Skeletal muscle tissue (tissue), 4 donors: ENCODE data around the gene HPCAL4. TPM values are rescaled to one million over a fixed set of nuclear protein-coding genes. Genes with fewer than 3 reads are reported as not detected.
A peak's percentile ranks its signal among the peaks of the same experiment; 100 is the strongest.

Experiments
- H3K27ac ChIP-seq: one replicate; pipeline ENCODE4 v1.7.0; 2013; ENCODE audit warnings: mild to moderate bottlenecking, low read depth, low read length, inconsistent platforms
- H3K27me3 ChIP-seq, 3 donors: one replicate each; pipeline ENCODE4 v1.7.0; 2013; ENCODE audit warnings: low read length in 3 of 3; ENCODE audit not compliant: control insufficient read depth in 3 of 3, insufficient read depth in 3 of 3
- H3K36me3 ChIP-seq, 3 donors: one replicate each; pipeline ENCODE4 v1.7.0; 2013; ENCODE audit warnings: low read length in 3 of 3; ENCODE audit not compliant: control insufficient read depth in 3 of 3, insufficient read depth in 3 of 3
- H3K4me1 ChIP-seq, 3 donors: one replicate each; pipeline ENCODE4 v1.7.0; 2013; ENCODE audit warnings: low read length in 3 of 3, mild to moderate bottlenecking in 3 of 3; ENCODE audit not compliant: control insufficient read depth in 3 of 3, insufficient read depth in 3 of 3
- H3K4me3 ChIP-seq, 3 donors: one replicate each; pipeline ENCODE4 v1.7.0; 2013; ENCODE audit warnings: low read length in 3 of 3
- H3K9ac ChIP-seq, 3 donors: one replicate each; pipeline ENCODE4 v1.7.0; 2013; ENCODE audit warnings: low read length in 3 of 3, mild to moderate bottlenecking in 3 of 3, moderate library complexity in 2 of 3, low read depth in 1 of 3
- H3K9me3 ChIP-seq, 3 donors: one replicate each; pipeline ENCODE4 v1.7.0; 2013; ENCODE audit warnings: low read length in 3 of 3; ENCODE audit not compliant: control insufficient read depth in 3 of 3
- total RNA-seq: library from RNA; depleted of rRNA; stranded (reverse); fragments of >200 nt; gene quantifications from one replicate; pipeline ENCODE4 v1.2.3, GENCODE V29; 2014
- donor health status: Osteomylitis.

The HPCAL4 gene
- total RNA-seq, 1 donor from 2014 or later: 0.52 TPM

- H3K27ac ChIP-seq: no peak overlapping the region
- no peak overlapping the region for H3K9ac ChIP-seq
- H3K4me1 ChIP-seq: peaks cover 16 to 31% (median 25%) of the 10 kb centered on the region in 3 donors
- no peaks in the 10 kb centered on the region for H3K9me3 ChIP-seq
- no peak overlapping the region for H3K4me3 ChIP-seq
- peaks cover 21 to 41% (median 41%) of the 10 kb centered on the region in 3 donors for H3K36me3 ChIP-seq
- no peaks in the 10 kb centered on the region for H3K27me3 ChIP-seq
Observed at GRCh38 chr1:39657402-39657801, 33.8 kb downstream of the HPCAL4 start.

- H3K27ac ChIP-seq: no peak overlapping the region
Observed at GRCh38 chr1:39656391-39656790, 34.8 kb downstream of the HPCAL4 start.

DNA sequence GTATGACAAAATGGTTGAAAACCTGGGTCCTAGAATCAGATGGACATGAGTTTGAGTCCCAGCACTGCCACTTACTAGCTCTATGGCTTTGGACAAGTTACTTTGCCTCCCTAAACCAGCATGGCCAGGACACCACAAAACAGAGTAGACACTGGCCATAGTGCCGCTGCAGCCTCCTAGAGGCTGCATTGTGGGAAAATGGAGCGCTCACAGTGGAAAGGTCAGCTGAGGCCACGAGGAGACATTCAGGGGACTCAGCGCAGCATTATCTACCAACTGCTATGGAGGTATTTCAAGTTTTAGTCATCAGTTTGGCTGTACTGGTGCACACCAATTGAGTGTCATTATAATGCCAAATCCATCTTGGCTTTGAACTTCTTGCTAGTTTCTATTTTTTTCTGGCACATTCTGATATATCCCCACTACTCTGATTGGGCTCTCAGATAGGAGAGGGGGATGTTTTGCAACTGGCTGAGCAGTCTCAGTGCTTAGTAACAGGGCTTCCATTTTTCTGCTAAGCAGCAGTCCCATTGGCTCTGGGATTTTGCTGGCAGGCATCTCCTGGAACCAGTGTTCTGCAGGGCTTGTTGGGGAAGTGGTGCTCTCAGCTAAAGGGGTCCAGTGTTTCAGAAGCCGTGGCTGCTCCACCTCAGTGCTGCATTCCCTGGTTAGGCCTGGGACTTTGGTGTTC is 35.5 kb downstream of the HPCAL4 start:
- Histone ChIP-seq H3K4me3 (no peak overlapping the region), H3K9me3 (no peaks in the 10 kb centered on the region), H3K27me3 (no peaks in the 10 kb centered on the region), H3K27ac (no peak overlapping the region), H3K9ac (no peak overlapping the region), H3K36me3 (peaks cover 17 to 31% (median 25%) of the 10 kb centered on the region in 3 donors), H3K4me1 (peaks cover 17 to 34% (median 25%) of the 10 kb centered on the region in 3 donors)

More at GRCh38 chr1:39656391-39656790, 34.8 kb downstream of the HPCAL4 start:
- H3K27me3 ChIP-seq: no peaks in the 10 kb centered on the region
- H3K4me1 ChIP-seq: peaks cover 17 to 34% (median 25%) of the 10 kb centered on the region in 3 donors
- peaks cover 21 to 36% (median 31%) of the 10 kb centered on the region in 3 donors for H3K36me3 ChIP-seq
- no peak overlapping the region for H3K4me3 ChIP-seq
- H3K9ac ChIP-seq: no peak overlapping the region
- H3K9me3 ChIP-seq: no peaks in the 10 kb centered on the region

GRCh38 chr1:39654291-39654690 is 36.9 kb downstream of the HPCAL4 start:
- Histone ChIP-seq H3K9me3 (peaks cover 0 to 2% (median 0%) of the 10 kb centered on the region in 3 donors), H3K36me3 (peaks cover 7 to 26% (median 23%) of the 10 kb centered on the region in 3 donors), H3K27ac (no peak overlapping the region), H3K27me3 (no peaks in the 10 kb centered on the region), H3K4me1 (peaks cover 17 to 34% (median 25%) of the 10 kb centered on the region in 3 donors), H3K9ac (peak overlapping the region in 1 of 3 donors; percentile 8), H3K4me3 (no peak overlapping the region)

DNA sequence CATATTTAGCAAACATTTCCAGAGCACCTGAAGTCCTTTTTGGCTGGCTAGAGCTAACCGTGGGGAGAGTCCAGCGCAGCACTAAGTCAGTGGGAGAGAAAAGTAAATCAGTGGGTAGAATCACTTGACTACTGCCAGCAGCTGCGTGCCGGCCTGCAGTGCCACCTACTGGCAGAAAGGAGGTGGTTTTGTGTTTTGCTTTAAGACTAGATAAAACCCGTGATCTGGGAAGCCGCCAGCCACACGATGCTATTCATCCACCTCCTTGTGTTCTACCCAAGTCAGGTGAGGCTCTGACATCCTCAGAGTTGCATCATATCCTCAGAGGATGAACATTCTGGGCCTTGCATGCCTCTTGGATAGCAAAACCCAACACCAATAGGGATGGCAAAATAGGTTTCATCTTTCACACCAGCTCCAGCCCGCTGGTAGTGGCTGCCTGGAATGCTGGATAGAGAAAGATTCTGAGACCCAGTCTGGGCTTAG is 37.6 kb downstream of the HPCAL4 start:
- Histone ChIP-seq H3K9me3 (peaks cover 0 to 2% (median 0%) of the 10 kb centered on the region in 3 donors), H3K4me3 (peak overlapping the region in 2 of 3 donors; percentile 38 to 44)

GRCh38 chr1:39652554-39652953 is 38.7 kb downstream of the HPCAL4 start:
- peak overlapping the region in 1 of 3 donors; percentile 61 for H3K9ac ChIP-seq
- H3K4me3 ChIP-seq: no peak overlapping the region
- H3K27me3 ChIP-seq: no peaks in the 10 kb centered on the region
- no peak overlapping the region for H3K27ac ChIP-seq
- H3K36me3 ChIP-seq: peaks cover 4 to 18% (median 10%) of the 10 kb centered on the region in 3 donors
- H3K9me3 ChIP-seq: peaks cover 0 to 2% (median 0%) of the 10 kb centered on the region in 3 donors
- peaks cover 22 to 43% (median 32%) of the 10 kb centered on the region in 3 donors for H3K4me1 ChIP-seq

More for the DNA sequence above, 37.6 kb downstream of the HPCAL4 start:
- Histone ChIP-seq H3K27ac (no peak overlapping the region), H3K9ac (peak overlapping the region in 2 of 3 donors; percentile 19 to 61), H3K27me3 (no peaks in the 10 kb centered on the region), H3K36me3 (peaks cover 4 to 20% (median 16%) of the 10 kb centered on the region in 3 donors), H3K4me1 (peaks cover 17 to 36% (median 25%) of the 10 kb centered on the region in 3 donors)

- no peak overlapping the region for H3K27ac ChIP-seq
- H3K27me3 ChIP-seq: no peaks in the 10 kb centered on the region
- H3K4me1 ChIP-seq: peaks cover 26 to 48% (median 32%) of the 10 kb centered on the region in 3 donors
- peaks cover 0 to 2% (median 0%) of the 10 kb centered on the region in 3 donors for H3K9me3 ChIP-seq
- no peak overlapping the region for H3K4me3 ChIP-seq
- H3K9ac ChIP-seq: no peak overlapping the region
- H3K36me3 ChIP-seq: peaks cover 2 to 14% (median 7%) of the 10 kb centered on the region in 3 donors
Observed at GRCh38 chr1:39652105-39652504, 39.1 kb downstream of the HPCAL4 start.

DNA sequence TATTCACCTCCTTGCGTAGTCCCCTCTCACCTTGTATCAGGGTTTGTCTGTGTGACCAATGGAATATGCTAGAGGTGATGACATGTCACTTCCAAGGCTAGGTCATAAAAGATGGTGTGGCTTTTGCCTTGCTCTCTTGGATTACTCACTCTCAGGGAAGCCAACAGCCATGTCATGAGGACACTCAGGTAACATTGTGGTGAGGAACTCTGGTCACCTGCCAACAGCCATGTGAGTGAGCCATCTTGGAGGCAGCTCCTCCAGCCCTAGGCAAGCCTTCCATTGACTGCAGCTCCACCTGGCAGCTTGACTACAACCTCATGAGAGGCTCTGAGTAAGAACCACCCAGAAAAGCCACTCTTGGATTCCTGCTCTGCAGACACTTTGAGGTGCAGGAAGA is 40.8 kb downstream of the HPCAL4 start:
- Histone ChIP-seq H3K27me3 (no peaks in the 10 kb centered on the region), H3K36me3 (peaks cover 0 to 16% (median 7%) of the 10 kb centered on the region in 3 donors), H3K4me1 (peaks cover 31 to 59% (median 32%) of the 10 kb centered on the region in 3 donors), H3K9me3 (peaks cover 0 to 2% (median 0%) of the 10 kb centered on the region in 3 donors), H3K27ac (no peak overlapping the region), H3K4me3 (no peak overlapping the region), H3K9ac (no peak overlapping the region)

GRCh38 chr1:39649636-39650185 is 41.5 kb downstream of the HPCAL4 start:
- Histone ChIP-seq H3K9ac (no peak overlapping the region), H3K27ac (no peak overlapping the region), H3K27me3 (no peaks in the 10 kb centered on the region), H3K4me3 (no peak overlapping the region), H3K9me3 (peaks cover 0 to 2% (median 0%) of the 10 kb centered on the region in 3 donors), H3K36me3 (peaks cover 0 to 16% (median 7%) of the 10 kb centered on the region in 3 donors), H3K4me1 (peaks cover 31 to 63% (median 32%) of the 10 kb centered on the region in 3 donors)

DNA sequence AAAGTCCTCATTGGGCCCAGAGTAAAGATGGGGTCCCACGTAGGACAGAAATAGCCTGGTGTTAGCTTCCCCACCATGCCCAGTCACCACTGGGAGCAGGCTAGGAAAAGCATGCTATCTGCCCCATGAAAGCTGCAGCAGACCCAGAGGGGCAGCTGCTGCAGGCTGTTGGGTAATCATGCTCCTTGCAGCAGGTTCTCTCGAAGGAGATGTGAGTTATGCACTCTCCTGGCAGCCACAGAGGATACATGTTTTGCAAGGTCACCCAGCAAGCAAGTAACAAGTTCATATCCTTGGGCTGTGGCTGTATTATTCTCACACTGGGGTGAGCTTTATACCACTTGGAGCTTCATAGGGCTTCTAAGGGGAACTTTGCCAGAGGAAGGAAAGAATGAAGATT is 42.7 kb downstream of the HPCAL4 start:
- Histone ChIP-seq H3K9me3 (peaks cover 0 to 2% (median 0%) of the 10 kb centered on the region in 3 donors), H3K27me3 (no peaks in the 10 kb centered on the region), H3K9ac (peak overlapping the region in 1 of 3 donors; percentile 0), H3K4me3 (no peak overlapping the region), H3K4me1 (peaks cover 21 to 64% (median 26%) of the 10 kb centered on the region in 3 donors), H3K27ac (no peak overlapping the region), H3K36me3 (peaks cover 0 to 16% (median 7%) of the 10 kb centered on the region in 3 donors)
